GM21360 (cell line): Measurements from ENCODE around the gene PVRIG.
"Not testable (repeated sequence)": the region's sequence is repeated elsewhere in the genome, so short reads cannot be mapped to it uniquely, and the experiment has no call there.

Experiments used
- ATAC-seq: cut with Tn5 transposase; IDR thresholded peaks from one replicate; pipeline ENCODE4 v1.9.1; 2021; ENCODE audit warnings: mild to moderate bottlenecking, moderate library complexity; ENCODE audit not compliant: unreplicated experiment

PVRIG gene

DNA sequence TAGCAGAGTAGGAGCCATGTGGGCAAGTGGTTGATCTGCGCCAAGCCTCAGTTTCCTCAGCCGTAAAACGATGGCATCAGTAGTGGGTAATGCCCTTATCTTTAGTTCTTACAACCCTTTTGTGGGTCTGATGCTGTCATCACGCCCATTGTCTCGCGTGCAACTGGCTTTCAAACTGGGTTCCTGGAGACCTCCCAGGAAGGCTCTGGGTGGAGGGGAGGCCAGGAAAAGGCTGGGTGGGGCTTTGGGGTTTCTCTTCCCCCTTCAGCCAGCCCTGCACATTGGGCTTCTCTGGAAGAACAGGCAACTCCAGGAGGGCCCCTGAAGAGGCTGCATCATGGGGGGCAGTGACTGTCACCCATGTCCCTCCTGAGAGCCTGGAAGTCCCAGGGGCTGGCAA lies 5.1 kb downstream of the PVRIG start:
- not testable (repeated sequence) for ATAC-seq

DNA sequence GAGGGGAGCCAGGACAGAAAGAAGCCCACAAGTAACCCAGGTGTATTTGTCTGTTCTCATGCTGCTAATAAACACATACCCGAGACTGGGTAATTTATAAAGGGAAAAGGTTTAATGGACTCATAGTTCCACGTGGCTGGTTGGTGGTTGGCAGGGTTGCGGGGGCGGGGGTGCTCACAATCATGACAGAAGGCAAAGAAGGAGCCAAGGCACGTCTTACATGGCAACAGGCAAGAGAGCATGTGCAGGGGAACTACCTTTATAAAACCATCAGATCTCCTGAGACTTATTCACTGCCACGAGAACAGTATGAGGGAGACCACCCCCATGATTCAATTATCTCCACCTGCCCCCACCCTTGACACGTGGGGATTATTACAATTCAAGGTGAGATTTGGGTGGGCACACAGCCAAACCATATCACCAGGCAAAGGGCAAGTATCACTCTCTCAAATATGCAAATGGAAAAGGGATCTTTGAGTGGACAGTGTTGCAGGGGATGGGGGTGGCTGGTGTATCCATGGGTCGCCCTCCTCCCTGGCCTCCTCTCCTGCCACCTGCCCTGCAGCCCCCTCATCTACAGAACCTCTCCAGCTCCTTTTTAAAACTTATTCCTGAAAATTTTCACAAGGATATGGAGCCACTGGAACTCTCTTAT lies 15.0 kb downstream of the PVRIG start:
- ATAC-seq: not testable (repeated sequence)

- not testable (repeated sequence) for ATAC-seq
Measured at GRCh38 chr7:100239975-100240374, 20.2 kb downstream of the PVRIG start.

GRCh38 chr7:100243385-100243784 lies 23.6 kb downstream of the PVRIG start:
- ATAC-seq: peak; percentile 57

- not testable (repeated sequence) for ATAC-seq
Measured at GRCh38 chr7:100244988-100245605, 25.3 kb downstream of the PVRIG start.

DNA sequence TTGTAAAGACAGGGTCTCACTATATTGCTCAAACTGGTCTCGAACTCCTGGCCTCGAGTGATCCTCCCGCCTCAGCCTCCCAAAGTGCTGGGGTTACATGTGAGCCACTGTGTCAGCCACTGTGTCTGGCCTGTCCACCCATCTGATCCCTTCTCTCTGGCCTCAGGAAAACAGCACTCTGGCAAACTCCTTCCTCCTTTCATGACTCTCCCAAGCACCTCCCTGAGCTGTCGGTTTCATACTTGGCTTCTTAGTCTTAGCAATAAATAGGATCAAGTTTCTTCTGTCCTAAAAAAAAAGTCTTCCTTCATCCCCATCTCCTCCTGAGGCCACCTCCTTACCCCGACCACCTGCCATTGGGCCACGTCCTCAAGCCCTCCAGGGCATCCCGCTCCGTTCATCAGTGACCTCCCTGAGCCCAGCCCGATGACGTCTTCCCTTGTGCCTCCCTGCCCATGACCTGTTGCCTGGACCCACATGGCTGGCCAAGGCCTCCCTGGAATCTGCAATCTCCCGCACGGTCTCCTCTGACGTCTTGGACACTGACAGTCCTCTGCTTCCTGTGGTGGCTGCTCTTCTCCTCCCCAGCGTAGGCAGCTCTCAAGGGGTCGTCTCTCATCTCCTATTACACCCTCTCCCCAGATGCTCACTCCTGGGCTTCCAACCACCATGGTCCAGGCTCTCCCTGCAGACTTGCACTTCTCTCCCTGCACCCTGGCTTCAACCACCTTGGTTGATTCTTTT lies 26.5 kb downstream of the PVRIG start:
- ATAC-seq: not testable (repeated sequence)

- ATAC-seq: not testable (repeated sequence)
Measured at GRCh38 chr7:100246865-100247137, 27.1 kb downstream of the PVRIG start.

DNA sequence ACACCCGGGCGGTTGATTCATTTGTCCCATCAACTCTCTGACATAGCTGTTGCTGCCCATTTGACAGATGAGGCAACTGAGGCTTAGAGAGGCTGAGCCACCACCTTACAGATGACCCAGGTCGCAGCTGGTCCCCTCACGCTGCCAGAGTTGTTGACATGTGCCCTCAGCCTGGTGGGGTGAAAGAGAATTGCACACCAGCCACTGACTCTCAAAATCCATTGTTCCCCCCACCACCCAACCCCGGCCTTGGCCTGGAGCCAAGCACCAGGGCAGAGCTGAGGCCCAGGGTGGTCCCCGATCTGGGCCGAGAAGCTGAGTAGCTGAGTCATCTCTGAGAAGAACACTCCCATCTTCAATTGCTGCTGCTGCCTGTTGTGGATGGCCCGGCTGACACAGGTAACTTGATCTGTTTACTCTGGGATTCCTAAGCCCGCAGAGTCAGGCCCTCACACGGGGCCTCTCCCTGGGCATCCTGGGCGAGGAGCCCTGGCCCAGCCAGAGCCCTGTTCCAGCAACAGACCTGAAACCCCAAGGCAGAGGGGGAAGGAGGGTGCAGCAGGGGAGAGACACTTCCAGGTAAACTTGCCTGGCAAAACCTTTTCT lies 27.5 kb downstream of the PVRIG start:
- ATAC-seq: no peak

- no peak for ATAC-seq
Measured at GRCh38 chr7:100248483-100248882, 28.7 kb downstream of the PVRIG start.

DNA sequence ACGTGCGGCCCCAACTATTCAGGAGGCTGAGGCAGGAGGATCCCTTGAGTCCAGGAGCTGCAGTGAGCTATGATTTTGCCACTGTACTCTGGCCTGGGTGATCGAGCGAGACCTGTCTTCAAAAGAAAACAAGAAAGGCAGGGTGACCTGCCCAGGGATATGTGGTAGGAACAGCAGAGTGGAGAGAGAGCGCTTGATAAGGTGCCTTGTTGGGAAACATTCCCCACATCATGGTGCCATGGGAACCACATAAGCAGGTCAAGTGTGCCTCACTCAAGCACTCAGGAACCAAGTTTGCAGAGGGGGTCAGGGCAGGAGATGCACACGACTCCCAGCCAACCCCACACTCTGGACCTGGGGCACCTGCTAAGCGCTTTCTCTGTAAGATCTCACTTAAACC lies 37.3 kb downstream of the PVRIG start:
- ATAC-seq: no peak

DNA sequence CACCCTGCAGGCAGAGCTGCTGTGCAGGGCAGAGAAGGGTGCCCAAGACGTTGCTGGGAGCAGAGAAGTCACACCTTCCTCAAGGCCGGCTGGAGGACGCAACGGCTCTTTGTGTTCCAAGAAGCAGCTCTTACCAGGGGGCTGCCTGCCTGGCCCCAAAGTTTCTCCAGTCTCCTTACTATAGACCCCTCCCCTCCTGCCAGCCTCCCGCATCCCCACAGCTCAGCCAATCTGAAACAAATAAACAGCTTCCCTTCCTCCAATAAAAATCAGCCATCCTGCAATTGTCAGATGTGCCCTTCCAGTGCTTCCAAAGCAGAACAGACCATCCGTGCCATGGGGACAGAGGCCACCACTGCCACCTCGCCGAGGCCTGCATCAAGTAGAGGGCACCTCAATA lies 40.2 kb downstream of the PVRIG start:
- ATAC-seq: not testable (repeated sequence)

DNA sequence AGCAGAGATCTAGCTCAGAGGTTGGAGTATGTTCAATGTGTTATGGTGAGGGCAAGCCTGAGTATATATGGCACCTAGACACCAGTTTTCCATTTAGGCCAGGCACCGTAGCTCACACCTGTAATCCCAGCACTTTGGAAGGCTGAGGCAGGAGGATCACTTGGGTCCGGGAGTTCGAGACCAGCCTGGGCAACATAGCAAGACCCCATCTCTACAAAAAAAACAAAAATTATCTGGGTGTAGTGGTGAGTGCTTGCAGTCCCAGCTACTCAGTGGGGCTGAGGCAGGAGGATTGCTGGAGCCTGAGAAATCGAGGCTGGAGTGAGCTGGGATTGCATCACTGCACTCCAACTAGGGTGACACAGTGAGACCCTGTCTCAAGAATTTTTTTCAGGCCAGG lies 43.1 kb downstream of the PVRIG start:
- ATAC-seq: not testable (repeated sequence)

GRCh38 chr7:100264223-100264622 lies 44.5 kb downstream of the PVRIG start:
- not testable (repeated sequence) for ATAC-seq

GRCh38 chr7:100264669-100265165 lies 45.0 kb downstream of the PVRIG start:
- ATAC-seq: not testable (repeated sequence)

DNA sequence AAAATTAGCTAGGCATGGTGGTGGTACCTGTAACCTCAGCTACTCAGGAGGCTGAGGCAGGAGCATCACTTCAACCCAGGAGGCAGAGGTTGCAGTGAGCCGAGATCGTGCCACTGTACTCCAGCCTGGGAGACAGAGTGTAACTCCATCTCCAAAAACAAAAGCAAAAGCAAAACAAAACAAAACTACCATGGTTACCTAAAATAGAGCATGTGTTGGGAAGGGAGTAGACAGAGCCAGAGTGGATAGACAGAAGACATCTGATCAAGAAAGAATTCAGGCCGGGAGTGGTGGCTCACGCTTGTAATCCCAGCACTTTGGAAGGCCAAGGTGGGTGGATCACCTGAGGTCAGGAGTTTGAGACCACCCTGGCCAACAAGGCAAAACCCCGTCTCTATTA lies 46.1 kb downstream of the PVRIG start:
- ATAC-seq: not testable (repeated sequence)

GRCh38 chr7:100266576-100267354 lies 47.0 kb downstream of the PVRIG start:
- no peak for ATAC-seq

GRCh38 chr7:100267648-100268047 lies 47.9 kb downstream of the PVRIG start:
- ATAC-seq: no peak

- not testable (repeated sequence) for ATAC-seq
Measured at GRCh38 chr7:100268882-100269281, 49.1 kb downstream of the PVRIG start.

DNA sequence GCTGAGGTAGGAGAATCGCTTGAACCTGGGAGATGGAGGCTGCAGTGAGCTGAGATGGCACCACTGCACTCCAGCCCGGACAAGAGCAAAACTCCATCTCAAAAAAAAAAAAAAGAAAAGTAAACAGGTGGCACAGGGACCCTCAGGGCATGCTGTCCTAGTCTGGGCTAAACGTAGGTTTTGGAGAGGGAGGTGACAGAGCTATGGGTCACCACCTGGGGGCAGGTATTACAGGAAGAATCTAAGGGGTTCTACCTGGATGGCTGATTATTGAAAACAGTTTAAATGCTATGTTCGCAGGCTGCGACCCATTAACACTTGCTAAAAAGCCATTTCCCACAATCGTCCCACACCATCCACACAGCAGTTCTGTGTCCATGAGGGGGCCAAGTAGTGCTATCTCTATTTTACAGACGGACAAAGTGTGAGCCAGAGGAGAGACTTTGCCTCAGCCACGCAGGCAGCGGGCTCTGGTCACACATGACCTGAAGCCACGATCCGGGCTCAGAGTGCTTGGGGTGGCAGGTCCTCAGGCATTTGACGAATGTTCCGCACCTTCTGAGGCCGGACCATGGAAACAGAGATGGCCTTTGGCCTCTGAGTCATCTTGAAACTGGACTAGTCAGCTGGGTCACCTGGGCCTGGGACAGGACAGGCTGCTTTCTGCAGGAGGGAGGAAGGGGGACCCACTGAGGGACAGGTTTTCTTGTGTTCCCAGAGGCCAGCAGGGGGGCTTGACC lies 49.7 kb downstream of the PVRIG start:
- not testable (repeated sequence) for ATAC-seq
